HEK293 (cell line): Measurements from ENCODE around the gene SLC17A9.

ENCODE experiments used
- CTCF ChIA-PET: fragments of 350-600 bp; formaldehyde crosslinking; extraction: SDS; loops from one replicate; lab custom pipeline; 2021; ENCODE audit warnings: antibody characterized with exemption; lab: Yijun Ruan, JAX
- POLR2A ChIA-PET: fragments of 300-600 bp; formaldehyde crosslinking; extraction: SDS; loops from one replicate; lab custom pipeline; 2020; ENCODE audit warnings: antibody characterized with exemption, inconsistent platforms; lab: Yijun Ruan, JAX
- H3K27ac ChIP-seq: fragments of 200-500 bp; sonication (Bioruptor generic); 2 replicates; pipeline ENCODE4 v1.5.1; 2014; ENCODE audit warnings: low read depth, low read length, control low read depth, inconsistent platforms; ENCODE audit errors: extremely low read depth
- H3K36me3 ChIP-seq, 2 experiments: fragments of 200-500 bp in 1 of 2; sonication (Bioruptor generic) in 1 of 2; 1 replicate in 1 of 2; 2 replicates in 1 of 2; pipeline ENCODE4 v1.5.1; 2014 to 2017; ENCODE audit warnings: inconsistent platforms in 2 of 2, low read length in 2 of 2; ENCODE audit not compliant: control insufficient read depth in 2 of 2, insufficient read depth in 1 of 2
- H3K4me1 ChIP-seq: fragments of 200-500 bp; sonication (Bioruptor generic); 2 replicates; pipeline ENCODE4 v1.5.1; 2014; ENCODE audit warnings: mild to moderate bottlenecking, low read length, inconsistent platforms; ENCODE audit not compliant: control insufficient read depth, insufficient read depth
- H3K4me3 ChIP-seq: 2 replicates; pipeline ENCODE4 v1.5.1; 2011; ENCODE audit warnings: low read depth, mild to moderate bottlenecking, control low read depth, low read length, moderate library complexity
- H3K9me3 ChIP-seq: fragments of 200-500 bp; sonication (Bioruptor generic); 2 replicates; pipeline ENCODE4 v1.5.1; 2014; ENCODE audit warnings: low read depth, low read length, inconsistent platforms; ENCODE audit not compliant: control insufficient read depth, insufficient read depth
- BCL11A ChIP-seq: fragments of 450-650 bp; formaldehyde crosslinking; IDR thresholded peaks from 2 replicates; pipeline ENCODE4 v1.5.1; 2016; ENCODE audit warnings: low read depth, missing biosample characterization, missing genetic modification characterization
- BCL11B ChIP-seq: fragments of 450-650 bp; formaldehyde crosslinking; IDR thresholded peaks from 2 replicates; pipeline ENCODE4 v1.5.1; 2016; ENCODE audit warnings: low read depth, missing biosample characterization, missing genetic modification characterization
- GLIS1 ChIP-seq: fragments of 450-650 bp; formaldehyde crosslinking; IDR thresholded peaks from 2 replicates; pipeline ENCODE4 v1.5.1; 2016; ENCODE audit warnings: missing biosample characterization, missing genetic modification characterization
- HOXA7 ChIP-seq: sonication (generic); formaldehyde crosslinking; IDR thresholded peaks from 2 replicates; pipeline ENCODE4 v1.8.1; 2022; ENCODE audit warnings: missing genetic modification reagents, borderline replicate concordance
- KLF10 ChIP-seq: fragments of 450-650 bp; IDR thresholded peaks from 2 replicates; pipeline ENCODE4 v1.5.1; 2018; ENCODE audit warnings: missing biosample characterization, mild to moderate bottlenecking, missing genetic modification characterization
- MZF1 ChIP-seq: fragments of 450-650 bp; formaldehyde crosslinking; IDR thresholded peaks from 2 replicates; pipeline ENCODE4 v1.5.1; 2017; ENCODE audit warnings: missing biosample characterization, missing genetic modification characterization, borderline replicate concordance
- OSR2 ChIP-seq: fragments of 450-650 bp; formaldehyde crosslinking; IDR thresholded peaks from 2 replicates; pipeline ENCODE4 v1.5.1; 2016; ENCODE audit warnings: missing biosample characterization, missing genetic modification characterization
- SCRT2 ChIP-seq: fragments of 450-650 bp; formaldehyde crosslinking; IDR thresholded peaks from 2 replicates; pipeline ENCODE4 v1.5.1; 2016; ENCODE audit warnings: missing biosample characterization, missing genetic modification characterization
- SP2 ChIP-seq: fragments of 450-650 bp; formaldehyde crosslinking; IDR thresholded peaks from 2 replicates; pipeline ENCODE4 v1.5.1; 2016; ENCODE audit warnings: missing biosample characterization, missing genetic modification characterization
- TRIM28 ChIP-seq: IDR thresholded peaks from 2 replicates; pipeline ENCODE4 v1.6.1; 2011; ENCODE audit warnings: low read length, control low read depth, borderline replicate concordance
- ZEB2 ChIP-seq: fragments of 450-650 bp; formaldehyde crosslinking; IDR thresholded peaks from 2 replicates; pipeline ENCODE4 v1.5.1; 2016; ENCODE audit warnings: missing biosample characterization, missing genetic modification characterization
- ZFP37 ChIP-seq: fragments of 450-650 bp; formaldehyde crosslinking; IDR thresholded peaks from 2 replicates; pipeline ENCODE4 v1.5.1; 2016; ENCODE audit warnings: missing biosample characterization, missing genetic modification characterization
- ZNF10 ChIP-seq: fragments of 450-650 bp; formaldehyde crosslinking; IDR thresholded peaks from 2 replicates; pipeline ENCODE4 v1.5.1; 2017; ENCODE audit warnings: missing biosample characterization, missing genetic modification characterization
- ZNF132 ChIP-seq: fragments of 450-650 bp; formaldehyde crosslinking; IDR thresholded peaks from 2 replicates; pipeline ENCODE4 v1.5.1; 2017; ENCODE audit warnings: missing biosample characterization, missing genetic modification characterization, borderline replicate concordance
- ZNF140 ChIP-seq: fragments of 450-650 bp; formaldehyde crosslinking; IDR thresholded peaks from 2 replicates; pipeline ENCODE4 v1.5.1; 2016; ENCODE audit warnings: missing biosample characterization, missing genetic modification characterization
- ZNF184 ChIP-seq: fragments of 450-650 bp; IDR thresholded peaks from 2 replicates; pipeline ENCODE4 v1.5.1; 2018; ENCODE audit warnings: missing biosample characterization, mild to moderate bottlenecking, missing genetic modification characterization
- ZNF2 ChIP-seq: fragments of 450-650 bp; formaldehyde crosslinking; IDR thresholded peaks from 2 replicates; pipeline ENCODE4 v1.5.1; 2016; ENCODE audit warnings: missing biosample characterization, missing genetic modification characterization
- ZNF211 ChIP-seq: fragments of 450-650 bp; formaldehyde crosslinking; IDR thresholded peaks from 2 replicates; pipeline ENCODE4 v1.5.1; 2016; ENCODE audit warnings: low read depth, missing biosample characterization, missing genetic modification characterization
- ZNF223 ChIP-seq: fragments of 450-650 bp; formaldehyde crosslinking; IDR thresholded peaks from 2 replicates; pipeline ENCODE4 v1.5.1; 2016; ENCODE audit warnings: missing biosample characterization, missing genetic modification characterization
- ZNF24 ChIP-seq: fragments of 450-650 bp; formaldehyde crosslinking; IDR thresholded peaks from 2 replicates; pipeline ENCODE4 v1.5.1; 2016; ENCODE audit warnings: missing biosample characterization, missing genetic modification characterization
- ZNF426 ChIP-seq: fragments of 450-650 bp; formaldehyde crosslinking; IDR thresholded peaks from 2 replicates; pipeline ENCODE4 v1.5.1; 2017; ENCODE audit warnings: missing biosample characterization, missing genetic modification characterization, mild to moderate bottlenecking, inconsistent platforms, moderate library complexity
- ZNF549 ChIP-seq: fragments of 450-650 bp; IDR thresholded peaks from 2 replicates; pipeline ENCODE4 v1.5.1; 2018; ENCODE audit warnings: missing biosample characterization, missing genetic modification characterization, mild to moderate bottlenecking, inconsistent platforms, moderate library complexity
- ZNF624 ChIP-seq: fragments of 450-650 bp; formaldehyde crosslinking; IDR thresholded peaks from 2 replicates; pipeline ENCODE4 v1.5.1; 2017; ENCODE audit warnings: missing biosample characterization, missing genetic modification characterization
- ZNF837 ChIP-seq: fragments of 450-650 bp; formaldehyde crosslinking; IDR thresholded peaks from 2 replicates; pipeline ENCODE4 v1.5.1; 2016; ENCODE audit warnings: missing biosample characterization, missing genetic modification characterization
- TF ChIP-seq, protein P1 (sequence below): fragments of 450-650 bp; formaldehyde crosslinking; IDR thresholded peaks from 2 replicates; pipeline ENCODE4 v1.5.1; 2016; ENCODE audit warnings: missing biosample characterization, missing genetic modification characterization
- TF ChIP-seq, protein P2 (sequence below): fragments of 450-650 bp; formaldehyde crosslinking; IDR thresholded peaks from 2 replicates; pipeline ENCODE4 v1.5.1; 2017; ENCODE audit warnings: missing biosample characterization, mild to moderate bottlenecking, missing genetic modification characterization, moderate library complexity
- TF ChIP-seq, protein P3 (sequence below): sonication (generic); formaldehyde crosslinking; IDR thresholded peaks from 2 replicates; pipeline ENCODE4 v1.8.1; 2022; ENCODE audit warnings: mild to moderate bottlenecking, moderate library complexity, missing genetic modification reagents

SLC17A9 gene

DNA sequence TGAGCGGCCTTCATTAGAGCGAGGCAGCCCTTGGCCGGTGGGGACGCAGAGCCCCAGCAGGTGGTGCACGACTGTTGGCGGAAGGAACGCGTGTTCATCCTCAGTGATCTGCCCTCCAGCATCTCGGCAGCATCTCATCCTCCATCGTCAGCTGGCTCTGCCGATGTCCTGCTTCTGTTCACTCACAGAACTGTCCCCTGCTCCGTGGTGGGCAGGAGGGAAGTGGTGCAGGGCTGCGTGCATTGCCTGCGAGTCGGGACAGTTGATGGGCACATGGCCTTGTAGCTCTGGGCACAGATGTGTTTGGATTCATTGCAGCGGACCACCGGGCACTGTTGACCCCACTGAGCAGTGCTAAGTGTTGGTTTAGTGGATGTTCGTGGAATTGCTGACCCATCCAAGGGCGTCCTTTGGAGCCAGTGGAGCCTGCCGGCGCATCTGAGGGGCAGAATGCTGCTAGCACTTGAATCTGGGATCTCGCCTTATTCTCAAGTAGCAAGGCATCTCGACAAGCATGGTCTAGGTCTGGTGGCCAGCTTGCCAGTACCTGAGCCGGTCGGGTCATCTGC lies 6.7 kb upstream of the SLC17A9 start (continued):
- TF ChIP-seq, protein P1, sequence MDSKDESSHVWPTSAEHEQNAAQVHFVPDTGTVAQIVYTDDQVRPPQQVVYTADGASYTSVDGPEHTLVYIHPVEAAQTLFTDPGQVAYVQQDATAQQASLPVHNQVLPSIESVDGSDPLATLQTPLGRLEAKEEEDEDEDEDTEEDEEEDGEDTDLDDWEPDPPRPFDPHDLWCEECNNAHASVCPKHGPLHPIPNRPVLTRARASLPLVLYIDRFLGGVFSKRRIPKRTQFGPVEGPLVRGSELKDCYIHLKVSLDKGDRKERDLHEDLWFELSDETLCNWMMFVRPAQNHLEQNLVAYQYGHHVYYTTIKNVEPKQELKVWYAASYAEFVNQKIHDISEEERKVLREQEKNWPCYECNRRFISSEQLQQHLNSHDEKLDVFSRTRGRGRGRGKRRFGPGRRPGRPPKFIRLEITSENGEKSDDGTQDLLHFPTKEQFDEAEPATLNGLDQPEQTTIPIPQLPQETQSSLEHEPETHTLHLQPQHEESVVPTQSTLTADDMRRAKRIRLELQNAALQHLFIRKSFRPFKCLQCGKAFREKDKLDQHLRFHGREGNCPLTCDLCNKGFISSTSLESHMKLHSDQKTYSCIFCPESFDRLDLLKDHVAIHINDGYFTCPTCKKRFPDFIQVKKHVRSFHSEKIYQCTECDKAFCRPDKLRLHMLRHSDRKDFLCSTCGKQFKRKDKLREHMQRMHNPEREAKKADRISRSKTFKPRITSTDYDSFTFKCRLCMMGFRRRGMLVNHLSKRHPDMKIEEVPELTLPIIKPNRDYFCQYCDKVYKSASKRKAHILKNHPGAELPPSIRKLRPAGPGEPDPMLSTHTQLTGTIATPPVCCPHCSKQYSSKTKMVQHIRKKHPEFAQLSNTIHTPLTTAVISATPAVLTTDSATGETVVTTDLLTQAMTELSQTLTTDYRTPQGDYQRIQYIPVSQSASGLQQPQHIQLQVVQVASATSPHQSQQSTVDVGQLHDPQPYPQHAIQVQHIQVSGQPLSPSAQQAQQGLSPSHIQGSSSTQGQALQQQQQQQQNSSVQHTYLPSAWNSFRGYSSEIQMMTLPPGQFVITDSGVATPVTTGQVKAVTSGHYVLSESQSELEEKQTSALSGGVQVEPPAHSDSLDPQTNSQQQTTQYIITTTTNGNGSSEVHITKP (tag by site-specific recombination), result no peak
- TF ChIP-seq ZNF140 (tag by site-specific recombination) (no peak), OSR2 (no peak), ZNF2 (tag by site-specific recombination) (no peak), ZNF549 (no peak), GLIS1 (no peak), ZNF426 (tag by site-specific recombination) (no peak), ZNF184 (tag by site-specific recombination) (no peak)

DNA sequence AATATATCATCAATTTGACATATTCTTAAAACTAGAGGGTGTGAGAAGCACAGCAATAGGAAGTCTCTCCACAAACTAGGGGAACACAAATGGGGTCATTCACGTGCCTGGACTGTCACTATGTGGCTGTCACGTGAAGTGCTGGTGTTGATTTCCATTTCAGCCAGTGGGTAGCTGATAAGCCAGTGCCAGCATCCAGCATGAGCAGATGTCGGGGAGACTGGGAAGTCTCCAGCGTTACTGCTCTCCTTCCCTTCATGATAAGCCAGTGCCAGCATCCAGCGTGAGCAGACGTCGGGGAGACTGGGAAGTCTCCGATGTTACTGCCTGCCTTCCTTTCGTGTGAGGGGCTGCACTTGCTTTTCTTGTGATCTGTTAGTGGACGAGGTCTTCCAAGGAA lies 5.6 kb upstream of the SLC17A9 start:
- no peak for TF ChIP-seq KLF10 (tag by site-specific recombination)
- TF ChIP-seq ZNF132 (tag by site-specific recombination), result no peak
- TF ChIP-seq BCL11B (tag by site-specific recombination), result no peak
- TF ChIP-seq ZEB2 (tag by site-specific recombination), result no peak
- TF ChIP-seq ZNF837 (tag by site-specific recombination), result no peak
- no peak for TF ChIP-seq BCL11A (tag by site-specific recombination)
- TF ChIP-seq, protein P2, sequence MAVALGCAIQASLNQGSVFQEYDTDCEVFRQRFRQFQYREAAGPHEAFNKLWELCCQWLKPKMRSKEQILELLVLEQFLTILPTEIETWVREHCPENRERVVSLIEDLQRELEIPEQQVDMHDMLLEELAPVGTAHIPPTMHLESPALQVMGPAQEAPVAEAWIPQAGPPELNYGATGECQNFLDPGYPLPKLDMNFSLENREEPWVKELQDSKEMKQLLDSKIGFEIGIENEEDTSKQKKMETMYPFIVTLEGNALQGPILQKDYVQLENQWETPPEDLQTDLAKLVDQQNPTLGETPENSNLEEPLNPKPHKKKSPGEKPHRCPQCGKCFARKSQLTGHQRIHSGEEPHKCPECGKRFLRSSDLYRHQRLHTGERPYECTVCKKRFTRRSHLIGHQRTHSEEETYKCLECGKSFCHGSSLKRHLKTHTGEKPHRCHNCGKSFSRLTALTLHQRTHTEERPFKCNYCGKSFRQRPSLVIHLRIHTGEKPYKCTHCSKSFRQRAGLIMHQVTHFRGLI, result no peak
- no peak for TF ChIP-seq SCRT2
- no peak for TF ChIP-seq TRIM28
- TF ChIP-seq, protein P3, sequence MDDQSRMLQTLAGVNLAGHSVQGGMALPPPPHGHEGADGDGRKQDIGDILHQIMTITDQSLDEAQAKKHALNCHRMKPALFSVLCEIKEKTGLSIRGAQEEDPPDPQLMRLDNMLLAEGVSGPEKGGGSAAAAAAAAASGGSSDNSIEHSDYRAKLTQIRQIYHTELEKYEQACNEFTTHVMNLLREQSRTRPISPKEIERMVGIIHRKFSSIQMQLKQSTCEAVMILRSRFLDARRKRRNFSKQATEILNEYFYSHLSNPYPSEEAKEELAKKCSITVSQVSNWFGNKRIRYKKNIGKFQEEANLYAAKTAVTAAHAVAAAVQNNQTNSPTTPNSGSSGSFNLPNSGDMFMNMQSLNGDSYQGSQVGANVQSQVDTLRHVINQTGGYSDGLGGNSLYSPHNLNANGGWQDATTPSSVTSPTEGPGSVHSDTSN, result no peak
- no peak for TF ChIP-seq ZNF211 (tag by site-specific recombination)
- no peak for TF ChIP-seq ZNF10 (tag by site-specific recombination)
- TF ChIP-seq ZNF624, result no peak
- TF ChIP-seq MZF1 (tag by site-specific recombination), result no peak
- no peak for TF ChIP-seq SP2
- TF ChIP-seq OSR2, result no peak
- no peak for TF ChIP-seq HOXA7 (CRISPR knock-in tag)
- no peak for TF ChIP-seq ZNF24
- TF ChIP-seq ZNF223 (tag by site-specific recombination), result no peak
- TF ChIP-seq ZFP37 (tag by site-specific recombination), result no peak
- no peaks in the 10 kb centered on the region for H3K9me3 ChIP-seq
- ChIA-PET POLR2A (no interaction called here), CTCF (interaction anchor here (0.6 to 1.8 kb wide), 2 partner anchors 9 to 71 kb away, joined by 3 to 4 read pairs; partner anchors contain the start of gene GID8)
- no peak overlapping the region for H3K4me3 ChIP-seq
- H3K27ac ChIP-seq, result no peak overlapping the region
- no peaks in the 10 kb centered on the region for H3K4me1 ChIP-seq
- peaks cover 0 to 86% of the 10 kb centered on the region in 2 experiments; a peak in 2 of 3 replicates for H3K36me3 ChIP-seq
